ENCODE data around the gene RASSF8.
A peak's percentile ranks its signal among the peaks of the same experiment; 100 is the strongest.

RASSF8 gene

DNA sequence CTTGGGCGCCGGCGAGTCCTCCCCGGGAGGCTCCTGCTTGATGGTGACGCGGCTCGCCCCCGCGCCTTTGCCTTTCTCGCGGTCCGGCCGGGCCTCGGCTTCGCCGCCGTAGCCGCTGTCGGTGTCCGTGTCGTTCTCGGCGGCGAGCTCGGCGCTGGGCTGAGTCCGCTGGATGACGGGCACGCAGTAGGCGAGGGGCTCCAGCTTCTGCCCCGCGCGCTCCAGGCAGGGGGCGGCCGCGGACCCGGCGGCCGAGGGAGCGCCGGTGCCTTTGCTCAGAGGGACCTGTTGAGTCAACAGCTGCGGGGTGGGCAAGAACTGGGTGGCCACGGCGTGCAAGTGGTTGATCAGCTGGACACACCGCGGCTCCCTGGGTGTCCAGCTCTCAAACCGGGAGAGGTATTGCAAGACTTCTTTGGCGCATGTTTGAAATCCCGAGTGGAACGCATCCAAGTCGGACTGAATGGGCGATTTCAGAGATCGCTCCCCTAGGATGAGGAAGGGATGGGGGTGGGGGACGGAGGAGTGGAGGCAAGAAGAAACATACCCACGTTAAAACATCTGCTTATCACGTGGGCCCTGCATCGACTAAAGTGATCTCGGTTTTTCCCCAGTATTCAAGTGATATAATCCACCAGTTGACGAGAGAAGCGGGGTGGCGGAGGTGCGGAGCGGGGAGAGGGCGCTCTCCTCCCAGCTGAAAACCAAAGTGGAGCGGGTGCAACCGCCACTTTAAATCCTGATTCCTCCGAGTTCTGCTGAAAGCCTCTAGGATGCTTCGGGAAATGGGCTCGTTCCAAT lies 164.4 kb downstream of the RASSF8 start:
- DNase-seq (ENCODE audit: low read depth) = no peak
- TF ChIP-seq, protein P1, sequence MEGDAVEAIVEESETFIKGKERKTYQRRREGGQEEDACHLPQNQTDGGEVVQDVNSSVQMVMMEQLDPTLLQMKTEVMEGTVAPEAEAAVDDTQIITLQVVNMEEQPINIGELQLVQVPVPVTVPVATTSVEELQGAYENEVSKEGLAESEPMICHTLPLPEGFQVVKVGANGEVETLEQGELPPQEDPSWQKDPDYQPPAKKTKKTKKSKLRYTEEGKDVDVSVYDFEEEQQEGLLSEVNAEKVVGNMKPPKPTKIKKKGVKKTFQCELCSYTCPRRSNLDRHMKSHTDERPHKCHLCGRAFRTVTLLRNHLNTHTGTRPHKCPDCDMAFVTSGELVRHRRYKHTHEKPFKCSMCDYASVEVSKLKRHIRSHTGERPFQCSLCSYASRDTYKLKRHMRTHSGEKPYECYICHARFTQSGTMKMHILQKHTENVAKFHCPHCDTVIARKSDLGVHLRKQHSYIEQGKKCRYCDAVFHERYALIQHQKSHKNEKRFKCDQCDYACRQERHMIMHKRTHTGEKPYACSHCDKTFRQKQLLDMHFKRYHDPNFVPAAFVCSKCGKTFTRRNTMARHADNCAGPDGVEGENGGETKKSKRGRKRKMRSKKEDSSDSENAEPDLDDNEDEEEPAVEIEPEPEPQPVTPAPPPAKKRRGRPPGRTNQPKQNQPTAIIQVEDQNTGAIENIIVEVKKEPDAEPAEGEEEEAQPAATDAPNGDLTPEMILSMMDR (conservative IDR thresholded peaks at IDR 0.05; ENCODE audit: low read depth, low read length) = peak; percentile 51

DNA sequence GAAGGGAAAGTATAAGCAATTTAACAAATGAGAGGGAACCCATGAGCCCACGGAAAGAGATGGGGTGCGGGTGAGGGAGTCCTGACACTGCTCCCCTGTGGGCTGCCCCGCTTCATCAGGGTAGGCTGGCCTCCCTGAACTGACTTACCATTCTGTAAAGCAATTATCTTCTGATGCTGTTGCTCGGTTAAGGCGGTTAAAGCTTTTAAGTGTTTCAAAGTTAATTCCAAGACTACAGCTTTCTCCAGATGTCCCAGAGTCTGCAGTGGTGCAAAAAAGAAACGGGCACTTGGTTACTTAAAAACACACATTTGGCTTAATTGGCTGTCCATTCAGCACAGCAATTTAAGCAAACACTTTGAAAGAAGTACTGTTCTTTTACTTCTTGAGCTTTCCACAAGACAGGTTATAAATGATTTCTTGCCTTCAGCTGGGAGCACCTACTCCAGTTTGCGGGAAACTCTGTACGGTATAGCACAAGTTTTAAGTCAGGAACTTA lies 165.0 kb downstream of the RASSF8 start:
- no peak for DNase-seq (ENCODE audit: low read depth)
- TF ChIP-seq, protein P1 (conservative IDR thresholded peaks at IDR 0.05; ENCODE audit: low read depth, low read length) = no peak
- peak overlapping the region; percentile 57 for H3K4me3 ChIP-seq (ENCODE audit: low read length)

More for the DNA sequence above, 164.4 kb downstream of the RASSF8 start:
- peak overlapping the region; percentile 57 for H3K4me3 ChIP-seq (ENCODE audit: low read length)

DNA sequence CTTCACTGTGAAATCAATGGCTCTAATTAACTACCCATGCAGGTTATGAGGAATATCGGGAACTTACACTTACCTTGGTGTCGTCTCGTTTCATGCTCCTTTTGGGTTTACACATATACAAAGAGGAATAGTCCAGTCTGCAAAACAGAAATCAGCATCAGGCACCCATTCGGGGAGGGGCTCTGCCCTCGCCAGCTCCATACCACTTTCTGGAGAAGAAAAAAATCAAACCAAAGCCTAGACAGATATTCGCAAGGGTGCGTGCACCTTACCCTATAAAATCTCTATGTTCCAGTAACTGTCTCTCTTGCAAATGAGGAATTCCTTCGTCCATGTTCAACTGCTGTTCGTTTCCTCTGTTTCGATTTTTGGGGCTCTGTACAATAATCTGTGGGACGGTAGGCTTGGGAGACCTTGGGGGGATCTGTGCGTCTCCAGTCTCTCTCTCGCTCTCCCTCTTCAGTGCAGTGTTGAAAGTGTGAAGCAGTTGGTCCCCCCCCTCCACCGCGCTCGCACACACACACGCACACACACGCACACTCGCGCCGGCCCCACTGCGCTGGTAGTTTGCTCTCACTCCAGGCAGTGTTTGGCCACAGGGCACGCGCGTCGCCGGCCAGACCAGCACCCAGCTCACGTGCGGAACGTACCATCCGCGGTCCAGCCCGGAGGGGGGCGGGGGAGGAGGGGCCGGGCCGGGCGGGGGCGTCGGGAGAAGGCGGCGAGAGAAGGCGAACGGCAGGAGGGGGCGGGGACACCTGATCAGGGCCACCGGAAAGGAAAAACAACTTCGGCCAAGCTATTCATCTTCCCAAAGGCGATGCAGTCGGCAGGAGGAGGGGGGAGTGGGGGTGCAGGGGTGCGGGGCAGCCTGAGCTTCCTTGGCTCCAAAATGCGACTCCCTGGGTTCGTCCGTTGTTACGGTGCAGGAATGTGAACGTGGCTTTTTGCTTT lies 166.2 kb downstream of the RASSF8 start, which contains the start of gene BHLHE41:
TSS of gene BHLHE41 (minus strand) at position 592 of the 954 bp plus-strand sequence. CDS start at position 334, 258 bp downstream.
- DNase-seq (ENCODE audit: low read depth) = no peak
- H3K4me3 ChIP-seq (ENCODE audit: low read length) = peak within 1 kb of the TSS; percentile 57
- TF ChIP-seq, protein P1 (conservative IDR thresholded peaks at IDR 0.05; ENCODE audit: low read depth, low read length) = no peak

DNA sequence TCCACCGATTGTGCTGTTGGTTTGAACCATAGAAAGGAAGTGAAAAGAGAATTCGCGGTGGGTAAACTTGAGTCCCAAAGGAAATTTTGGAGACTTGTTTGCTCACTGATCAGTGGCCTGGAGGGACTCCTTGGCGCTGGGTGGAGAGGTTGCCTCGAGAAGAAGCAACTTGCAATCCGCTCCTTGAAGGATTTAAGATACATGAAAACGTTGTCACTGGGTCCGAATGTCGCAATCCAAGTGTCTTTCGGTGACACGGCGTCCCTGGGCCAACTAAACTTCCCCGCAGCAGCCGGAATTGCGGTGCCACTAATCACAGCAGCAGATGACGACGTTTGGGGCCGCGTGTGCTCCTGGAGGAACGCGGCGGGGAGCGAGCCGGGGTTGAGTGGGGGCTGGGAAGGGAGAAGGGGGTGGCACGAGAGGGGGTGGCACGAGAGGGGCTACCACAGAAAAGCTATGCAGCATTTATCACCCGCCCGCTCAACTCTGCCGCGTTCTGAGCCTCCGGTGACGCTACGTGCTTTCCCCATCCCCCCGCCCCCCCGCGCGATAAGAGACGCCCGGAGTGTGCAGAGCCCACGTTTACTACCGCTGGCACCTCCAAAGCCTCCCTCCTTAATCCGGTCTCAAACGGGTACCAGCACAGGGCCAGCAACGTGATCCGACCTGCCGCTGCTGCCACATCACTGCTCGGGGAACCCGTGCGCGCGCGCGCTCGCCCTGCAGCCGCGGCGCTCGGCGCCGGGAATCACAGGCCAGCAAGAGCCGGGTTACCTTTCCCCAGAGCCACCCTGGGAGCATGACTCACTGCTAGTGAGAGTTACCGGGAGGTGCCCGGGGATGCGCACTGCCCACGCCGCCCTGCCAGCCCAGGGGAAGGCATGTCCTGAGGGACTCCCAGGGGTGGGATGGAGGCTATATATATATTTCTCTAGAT lies 167.2 kb downstream of the RASSF8 start:
- TF ChIP-seq, protein P1 (conservative IDR thresholded peaks at IDR 0.05; ENCODE audit: low read depth, low read length) = no peak
- peak overlapping the region; percentile 57 for H3K4me3 ChIP-seq (ENCODE audit: low read length)
- DNase-seq (ENCODE audit: low read depth) = peak; percentile 92

DNA sequence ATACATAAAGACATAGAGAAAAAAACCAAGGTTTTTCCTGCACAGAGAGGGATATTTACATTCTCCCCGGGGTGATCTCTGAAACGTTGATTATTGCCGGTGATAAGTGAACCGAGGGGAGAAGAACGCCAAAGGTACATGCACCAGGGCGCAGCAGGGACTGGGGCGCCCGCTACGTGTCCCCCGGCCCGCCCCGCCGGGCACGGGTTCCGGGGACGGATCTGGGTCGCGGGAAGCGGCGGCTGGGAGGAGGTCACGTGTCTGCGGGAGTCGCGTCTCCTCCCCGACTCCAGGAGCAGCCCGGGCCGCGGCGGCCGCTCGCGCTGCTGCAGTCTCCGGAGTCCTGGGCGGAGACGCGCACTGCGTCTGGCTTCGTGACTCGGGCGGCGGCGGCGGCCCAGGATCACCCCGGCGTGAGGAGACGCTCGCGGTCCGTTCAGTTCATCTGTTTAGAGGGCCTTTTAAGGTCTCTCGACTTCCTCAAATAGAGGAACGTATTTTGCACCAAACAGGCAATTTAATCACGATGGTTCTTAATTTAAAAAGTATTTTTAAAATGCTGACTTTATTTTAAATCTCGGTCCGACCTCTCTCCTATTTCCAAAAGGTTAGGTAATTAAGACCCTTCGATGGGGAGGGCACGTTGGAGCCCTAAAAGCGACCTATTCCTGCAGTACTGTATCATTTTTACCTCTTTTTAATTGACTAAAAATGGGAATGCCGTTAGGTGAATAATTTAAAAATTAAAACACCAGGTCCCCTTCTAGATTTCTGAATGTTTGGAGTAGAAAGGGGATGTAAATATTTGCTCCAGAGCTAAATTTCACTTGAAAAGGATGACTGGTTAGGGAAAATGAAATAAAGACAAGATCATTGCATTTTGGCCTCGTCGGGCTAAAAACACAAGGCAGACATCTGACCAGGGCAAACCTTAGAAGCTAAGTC lies 168.1 kb downstream of the RASSF8 start:
- TF ChIP-seq, protein P1 (conservative IDR thresholded peaks at IDR 0.05; ENCODE audit: low read depth, low read length) = peak; percentile 10
- no peak for DNase-seq (ENCODE audit: low read depth)
- peak overlapping the region; percentile 57 for H3K4me3 ChIP-seq (ENCODE audit: low read length)

All from retinal pigment epithelial cell (primary cell).